ENCODE results near the gene CS. TPM values are rescaled to one million over a fixed set of nuclear protein-coding genes. Genes with fewer than 3 reads are reported as not detected.

Gene CS
- total RNA-seq, 5 donors from 2014 or later (not counting 1 experiment from before 2014, with no cell fraction given), result 135 to 166 (median 159) TPM

GRCh38 chr12:56304872-56305590 lies 4.9 kb upstream of the CS start:
- WGBS (ENCODE audit: insufficient coverage), result 100% methylated on average over 2 of the region's 8 CpGs
- Mint-ChIP-seq H3K4me3 (no peak overlapping the region), H3K4me1 (peaks cover 21 to 23% (median 22%) of the 10 kb centered on the region in 3 donors), H3K27ac (peak overlapping the region in 1 of 2 donors; percentile 82), H3K27me3 (no peaks in the 10 kb centered on the region), H3K9me3 (no peaks in the 10 kb centered on the region), H3K36me3 (peaks cover 13% of the 10 kb centered on the region)
- ChIA-PET CTCF (interaction anchor here in 1 of 2 donors (0.7 kb wide), 1 partner anchor 11 kb away, joined by 3 read pairs; the partner anchor contains the start of gene CNPY2), POLR2A (no interaction called here)
- DNase-seq (no peak), ATAC-seq (replicated peaks in 1 of 4) (no peak)
- H3K9me3 ChIP-seq, result no peaks in the 10 kb centered on the region
- no peak overlapping the region for H3K27ac ChIP-seq (ENCODE audit: low read length)
- H3K4me3 ChIP-seq (ENCODE audit: control insufficient read depth in 1 of 2, extremely low read depth in 1 of 2, low read length in 1 of 2), result no peak overlapping the region
- H3K27me3 ChIP-seq (replicated peaks in 1 of 2; ENCODE audit: control insufficient read depth in 2 of 2, extremely low read depth in 1 of 2, insufficient read depth in 2 of 2, low read length in 1 of 2), result no peaks in the 10 kb centered on the region
- H3K4me1 ChIP-seq (ENCODE audit: control insufficient read depth in 1 of 2, extremely low read depth in 1 of 2, insufficient read depth in 2 of 2, low read length in 2 of 2), result peaks cover 3 to 23% of the 10 kb centered on the region in 2 experiments
- H3K36me3 ChIP-seq (ENCODE audit: control insufficient read depth in 2 of 2, extremely low read depth in 1 of 2, insufficient read depth in 1 of 2, low read length in 1 of 2), result peaks cover 0 to 28% of the 10 kb centered on the region in 2 donors

- Histone ChIP-seq H3K4me3 (ENCODE audit: control insufficient read depth in 1 of 2, extremely low read depth in 1 of 2, low read length in 1 of 2) (no peak overlapping the region), H3K9me3 (no peaks in the 10 kb centered on the region), H3K27me3 (replicated peaks in 1 of 2; ENCODE audit: control insufficient read depth in 2 of 2, extremely low read depth in 1 of 2, insufficient read depth in 2 of 2, low read length in 1 of 2) (no peaks in the 10 kb centered on the region), H3K4me1 (ENCODE audit: control insufficient read depth in 1 of 2, extremely low read depth in 1 of 2, insufficient read depth in 2 of 2, low read length in 2 of 2) (peaks cover 4 to 29% of the 10 kb centered on the region in 2 experiments), H3K36me3 (ENCODE audit: control insufficient read depth in 2 of 2, extremely low read depth in 1 of 2, insufficient read depth in 1 of 2, low read length in 1 of 2) (peaks cover 0 to 24% of the 10 kb centered on the region in 2 donors), H3K27ac (ENCODE audit: low read length) (no peak overlapping the region)
- ChIA-PET CTCF (interaction anchor here in 1 of 2 donors (0.6 kb wide), 1 partner anchor 200 kb away, joined by 5 read pairs; no protein-coding TSS in a partner anchor), POLR2A (no interaction called here)
- no peaks in the 10 kb centered on the region for H3K9me3 Mint-ChIP-seq
- H3K4me3 Mint-ChIP-seq, result no peak overlapping the region
- H3K27ac Mint-ChIP-seq, result no peak overlapping the region
- H3K27me3 Mint-ChIP-seq, result no peaks in the 10 kb centered on the region
- H3K36me3 Mint-ChIP-seq, result peaks cover 10% of the 10 kb centered on the region
- H3K4me1 Mint-ChIP-seq, result peaks cover 26 to 28% (median 26%) of the 10 kb centered on the region in 3 donors
- DNase-seq, result no peak
- no peak for ATAC-seq (replicated peaks in 1 of 4)
- 100% methylated on average over 2 of the region's 3 CpGs for WGBS (ENCODE audit: insufficient coverage)
Observed at GRCh38 chr12:56304276-56304675, 4.1 kb upstream of the CS start.

GRCh38 chr12:56300644-56301464 lies 724 bp upstream of the CS start:
- peaks cover 17 to 57% of the 10 kb centered on the region in 2 experiments for H3K4me1 ChIP-seq (ENCODE audit: control insufficient read depth in 1 of 2, extremely low read depth in 1 of 2, insufficient read depth in 2 of 2, low read length in 2 of 2)
- no peak for ATAC-seq (replicated peaks in 1 of 4)
- DNase-seq, result peak in 2 of 35 experiments; percentile 2 to 16

GRCh38 chr12:56299308-56299852 lies 750 bp downstream of the CS start:
- Histone ChIP-seq H3K4me1 (ENCODE audit: control insufficient read depth in 1 of 2, extremely low read depth in 1 of 2, insufficient read depth in 2 of 2, low read length in 2 of 2) (peaks cover 17 to 62% of the 10 kb centered on the region in 2 experiments), H3K27ac (ENCODE audit: low read length) (peak overlapping the region; percentile 98), H3K36me3 (ENCODE audit: control insufficient read depth in 2 of 2, extremely low read depth in 1 of 2, insufficient read depth in 1 of 2, low read length in 1 of 2) (peaks cover 2 to 3% of the 10 kb centered on the region in 2 donors), H3K4me3 (ENCODE audit: control insufficient read depth in 1 of 2, extremely low read depth in 1 of 2, low read length in 1 of 2) (peak overlapping the region; percentile 78 to 83), H3K27me3 (replicated peaks in 1 of 2; ENCODE audit: control insufficient read depth in 2 of 2, extremely low read depth in 1 of 2, insufficient read depth in 2 of 2, low read length in 1 of 2) (no peaks in the 10 kb centered on the region), H3K9me3 (no peaks in the 10 kb centered on the region)
- whole genome bisulfite sequencing (ENCODE audit: insufficient coverage), result 0% methylated on average over 4 of the region's 10 CpGs
- Mint-ChIP-seq H3K9me3 (no peaks in the 10 kb centered on the region), H3K4me1 (peaks cover 59 to 63% (median 59%) of the 10 kb centered on the region in 3 donors), H3K27me3 (no peaks in the 10 kb centered on the region), H3K27ac (peak overlapping the region; percentile 92 to 94), H3K36me3 (peaks cover 17% of the 10 kb centered on the region), H3K4me3 (peak overlapping the region; percentile 91 to 94 (median 92))
- peak in 18 of 35 experiments; percentile 3 to 56 (median 16) for DNase-seq
- ChIA-PET POLR2A (interaction anchor here in 1 of 2 donors (1.0 kb wide), 1 partner anchor 60 kb away, joined by 6 read pairs; the partner anchor contains the start of gene STAT2), CTCF (interaction anchor here (0.5 to 1.7 kb wide), 8 partner anchors 19 to 165 kb away, joined by 3 to 7 read pairs (median 4); partner anchors contain the start of genes ANKRD52 (in 1 of the 2), COQ10A (in 1 of the 2), RNF41 (in 1 of the 2) and STAT2 (in 1 of the 2))
- ATAC-seq (replicated peaks in 1 of 4), result peak in 3 of 4 experiments; percentile 3 to 10 (median 5)

More at GRCh38 chr12:56300644-56301464, 724 bp upstream of the CS start:
- H3K4me3 Mint-ChIP-seq, result peak overlapping the region; percentile 91 to 94 (median 92)
- H3K4me1 Mint-ChIP-seq, result peaks cover 56 to 61% (median 59%) of the 10 kb centered on the region in 3 donors
- Histone ChIP-seq H3K27ac (ENCODE audit: low read length) (peak overlapping the region; percentile 98), H3K9me3 (no peaks in the 10 kb centered on the region), H3K27me3 (replicated peaks in 1 of 2; ENCODE audit: control insufficient read depth in 2 of 2, extremely low read depth in 1 of 2, insufficient read depth in 2 of 2, low read length in 1 of 2) (no peaks in the 10 kb centered on the region), H3K36me3 (ENCODE audit: control insufficient read depth in 2 of 2, extremely low read depth in 1 of 2, insufficient read depth in 1 of 2, low read length in 1 of 2) (peaks cover 3 to 11% of the 10 kb centered on the region in 2 donors), H3K4me3 (ENCODE audit: control insufficient read depth in 1 of 2, extremely low read depth in 1 of 2, low read length in 1 of 2) (peak overlapping the region; percentile 25 to 83)
- POLR2A ChIA-PET, result interaction anchor here in 1 of 2 donors (0.5 kb wide), 1 partner anchor 59 kb away, joined by 5 read pairs; the partner anchor contains the start of gene STAT2
- no peaks in the 10 kb centered on the region for H3K9me3 Mint-ChIP-seq
- no peaks in the 10 kb centered on the region for H3K27me3 Mint-ChIP-seq
- CTCF ChIA-PET, result interaction anchor here (0.5 to 1.7 kb wide), 9 partner anchors 16 to 787 kb away, joined by 3 to 5 read pairs (median 4); partner anchors contain the start of genes ANKRD52 (in 1 of the 2), COQ10A (in 1 of the 2) and SMARCC2 (in 1 of the 2)
- 62% methylated on average over 18 of the region's 21 CpGs for WGBS (ENCODE audit: insufficient coverage)
- peak overlapping the region; percentile 92 to 94 for H3K27ac Mint-ChIP-seq
- peaks cover 21% of the 10 kb centered on the region for H3K36me3 Mint-ChIP-seq

GRCh38 chr12:56298828-56299227 lies 1.3 kb downstream of the CS start:
- peaks cover 59 to 66% (median 63%) of the 10 kb centered on the region in 3 donors for H3K4me1 Mint-ChIP-seq
- no peaks in the 10 kb centered on the region for H3K27me3 Mint-ChIP-seq
- no peaks in the 10 kb centered on the region for H3K9me3 Mint-ChIP-seq
- no peak for ATAC-seq (replicated peaks in 1 of 4)
- Histone ChIP-seq H3K36me3 (ENCODE audit: control insufficient read depth in 2 of 2, extremely low read depth in 1 of 2, insufficient read depth in 1 of 2, low read length in 1 of 2) (peaks cover 3 to 4% of the 10 kb centered on the region in 2 donors), H3K4me3 (ENCODE audit: control insufficient read depth in 1 of 2, extremely low read depth in 1 of 2, low read length in 1 of 2) (peak overlapping the region; percentile 78 to 83), H3K4me1 (ENCODE audit: control insufficient read depth in 1 of 2, extremely low read depth in 1 of 2, insufficient read depth in 2 of 2, low read length in 2 of 2) (peaks cover 17 to 62% of the 10 kb centered on the region in 2 experiments), H3K27me3 (replicated peaks in 1 of 2; ENCODE audit: control insufficient read depth in 2 of 2, extremely low read depth in 1 of 2, insufficient read depth in 2 of 2, low read length in 1 of 2) (no peaks in the 10 kb centered on the region), H3K9me3 (no peaks in the 10 kb centered on the region), H3K27ac (ENCODE audit: low read length) (peak overlapping the region; percentile 98)
- H3K27ac Mint-ChIP-seq, result peak overlapping the region; percentile 92 to 94
- CTCF ChIA-PET, result interaction anchor here (0.5 to 1.7 kb wide), 7 partner anchors 18 to 329 kb away, joined by 3 to 7 read pairs (median 4); partner anchors contain the start of genes ANKRD52 (in 1 of the 2) and STAT2 (in 1 of the 2)
- POLR2A ChIA-PET, result interaction anchor here (0.7 to 1.0 kb wide), 2 partner anchors 32 to 61 kb away, joined by 3 to 6 read pairs; partner anchors contain the start of gene STAT2 (in 1 of the 2)
- peak in 1 of 35 experiments; percentile 14 for DNase-seq
- 83% methylated on average over 1 of the region's 5 CpGs for WGBS (ENCODE audit: insufficient coverage)
- H3K36me3 Mint-ChIP-seq, result peaks cover 17% of the 10 kb centered on the region
- H3K4me3 Mint-ChIP-seq, result peak overlapping the region; percentile 91 to 94 (median 92)
